ENCODE data around the gene CAVIN3. TPM values are rescaled to one million over a fixed set of nuclear protein-coding genes. Genes with fewer than 3 reads are reported as not detected.

CAVIN3 gene
- total RNA-seq = 460 and 641 TPM in 2 replicates

GRCh38 chr11:6320411-6321155 is at the start of gene CAVIN3:
CAVIN3 (minus strand) TSS chr11:6320501; CDS start chr11:6320476, 25 bp downstream.

Other genes with a start within 250 kb of the CAVIN3 start
- not detected in 2 replicates for gene OR56B4, start 212.8 kb downstream of the CAVIN3 start, total RNA-seq
- not detected in 2 replicates for gene OR52B2, start 150.2 kb downstream of the CAVIN3 start, total RNA-seq
- gene OR52W1, start 121.3 kb downstream of the CAVIN3 start, total RNA-seq = not detected in 2 replicates
- not detected in 2 replicates for gene C11orf42, start 114.9 kb downstream of the CAVIN3 start, total RNA-seq
- 12.1 and 13.3 TPM in 2 replicates for gene FHIP1B, start 85.9 kb downstream of the CAVIN3 start, total RNA-seq
- gene CNGA4, start 81.4 kb downstream of the CAVIN3 start, total RNA-seq = not detected in 2 replicates
- not detected in 2 replicates for gene CCKBR, start 60.7 kb downstream of the CAVIN3 start, total RNA-seq
- 43.7 and 67.0 TPM in 2 replicates for gene SMPD1, start 70.0 kb upstream of the CAVIN3 start, total RNA-seq
- gene APBB1, start 98.6 kb upstream of the CAVIN3 start, total RNA-seq = 34.5 and 36.4 TPM in 2 replicates
- not detected in 2 replicates for gene HPX, start 120.5 kb upstream of the CAVIN3 start, total RNA-seq
- 11.8 and 16.0 TPM in 2 replicates for gene TRIM3, start 153.4 kb upstream of the CAVIN3 start, total RNA-seq
- gene ARFIP2, start 160.8 kb upstream of the CAVIN3 start, total RNA-seq = 35.7 and 56.1 TPM in 2 replicates
- gene TIMM10B, start 161.0 kb upstream of the CAVIN3 start, total RNA-seq = 26.4 and 33.3 TPM in 2 replicates
- gene DNHD1, start 176.8 kb upstream of the CAVIN3 start, total RNA-seq = 1.4 and 3.0 TPM in 2 replicates